HFFc6 (cell line): Measurements from ENCODE around the gene CCDC148. TPM values are rescaled to one million over a fixed set of nuclear protein-coding genes. Genes with fewer than 3 reads are reported as not detected.

Experiments
- DNase-seq: peaks from one replicate; pipeline ENCODE4 v3.0.0-alpha.2; 2018
- H3K27ac Mint-ChIP-seq: 2 replicates; pipeline ENCODE4 v1.8.0; 2020; ENCODE audit warnings: mild to moderate bottlenecking, mixed read lengths
- H3K27me3 Mint-ChIP-seq: 2 replicates; pipeline ENCODE4 v1.8.0; 2021; ENCODE audit warnings: mild to moderate bottlenecking, moderate library complexity, mixed read lengths; ENCODE audit not compliant: insufficient read depth
- H3K36me3 Mint-ChIP-seq: 2 replicates; pipeline ENCODE4 v1.8.0; 2021; ENCODE audit warnings: low read depth, mixed read lengths
- H3K4me1 Mint-ChIP-seq: 2 replicates; pipeline ENCODE4 v1.8.0; 2020; ENCODE audit warnings: low read depth, mixed read lengths
- H3K4me3 Mint-ChIP-seq: 2 replicates; pipeline ENCODE4 v1.8.0; 2020; ENCODE audit warnings: mild to moderate bottlenecking, moderate library complexity, mixed read lengths
- H3K9me3 Mint-ChIP-seq: 2 replicates; pipeline ENCODE4 v1.8.0; 2020; ENCODE audit warnings: mild to moderate bottlenecking, mixed read lengths
- total RNA-seq, 6 experiments: library from RNA; stranded (reverse); fragmentation: NEBNext Ultra II Directional; extraction: Animal tissue kit (Norgen Biotek cat#: 25700); gene quantifications; 2 replicates in 1 of 6; 3 replicates in 5 of 6; pipeline ENCODE4 v1.2.3, GENCODE V29; 2021
- TF ChIP-seq, protein P1 (sequence below): fragments of 200-600 bp; sonication (generic); IDR thresholded peaks from 2 replicates; pipeline ENCODE4 v1.5.0; 2021; ENCODE audit warnings: antibody characterized with exemption, mild to moderate bottlenecking

CCDC148 gene
- total RNA-seq, 6 experiments from 2014 or later = 0.66 to 1.3 (median 0.84) TPM

- DNase-seq = no peak
- no peaks in the 10 kb centered on the region for H3K27me3 Mint-ChIP-seq
These were observed 159.4 kb downstream of the CCDC148 start for GRCh38 chr2:158297120-158297519.

GRCh38 chr2:158293722-158294121 is 162.8 kb downstream of the CCDC148 start:
- Mint-ChIP-seq H3K27ac (no peak overlapping the region), H3K4me3 (no peak overlapping the region), H3K4me1 (peaks cover 10% of the 10 kb centered on the region; the same call in 1 of the 2 replicates), H3K27me3 (peaks cover 1% of the 10 kb centered on the region; the same call in 1 of the 2 replicates), H3K9me3 (no peaks in the 10 kb centered on the region), H3K36me3 (no peaks in the 10 kb centered on the region)
- DNase-seq = no peak
- TF ChIP-seq, protein P1, sequence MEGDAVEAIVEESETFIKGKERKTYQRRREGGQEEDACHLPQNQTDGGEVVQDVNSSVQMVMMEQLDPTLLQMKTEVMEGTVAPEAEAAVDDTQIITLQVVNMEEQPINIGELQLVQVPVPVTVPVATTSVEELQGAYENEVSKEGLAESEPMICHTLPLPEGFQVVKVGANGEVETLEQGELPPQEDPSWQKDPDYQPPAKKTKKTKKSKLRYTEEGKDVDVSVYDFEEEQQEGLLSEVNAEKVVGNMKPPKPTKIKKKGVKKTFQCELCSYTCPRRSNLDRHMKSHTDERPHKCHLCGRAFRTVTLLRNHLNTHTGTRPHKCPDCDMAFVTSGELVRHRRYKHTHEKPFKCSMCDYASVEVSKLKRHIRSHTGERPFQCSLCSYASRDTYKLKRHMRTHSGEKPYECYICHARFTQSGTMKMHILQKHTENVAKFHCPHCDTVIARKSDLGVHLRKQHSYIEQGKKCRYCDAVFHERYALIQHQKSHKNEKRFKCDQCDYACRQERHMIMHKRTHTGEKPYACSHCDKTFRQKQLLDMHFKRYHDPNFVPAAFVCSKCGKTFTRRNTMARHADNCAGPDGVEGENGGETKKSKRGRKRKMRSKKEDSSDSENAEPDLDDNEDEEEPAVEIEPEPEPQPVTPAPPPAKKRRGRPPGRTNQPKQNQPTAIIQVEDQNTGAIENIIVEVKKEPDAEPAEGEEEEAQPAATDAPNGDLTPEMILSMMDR = no peak

More at GRCh38 chr2:158297120-158297519, 159.4 kb downstream of the CCDC148 start:
- Mint-ChIP-seq H3K9me3 (no peaks in the 10 kb centered on the region), H3K4me3 (no peak overlapping the region), H3K36me3 (no peaks in the 10 kb centered on the region), H3K27ac (no peak overlapping the region), H3K4me1 (peaks cover 10% of the 10 kb centered on the region; the same call in 1 of the 2 replicates)
- TF ChIP-seq, protein P1 = no peak

- TF ChIP-seq, protein P1 = no peak
- H3K36me3 Mint-ChIP-seq = no peaks in the 10 kb centered on the region
- no peaks in the 10 kb centered on the region for H3K9me3 Mint-ChIP-seq
- no peak overlapping the region for H3K4me3 Mint-ChIP-seq
- no peaks in the 10 kb centered on the region; the same call in 1 of the 2 replicates for H3K4me1 Mint-ChIP-seq
- H3K27me3 Mint-ChIP-seq = peaks cover 4% of the 10 kb centered on the region; the same call in 1 of the 2 replicates
- no peak overlapping the region for H3K27ac Mint-ChIP-seq
- DNase-seq = no peak
These were observed 164.9 kb downstream of the CCDC148 start for GRCh38 chr2:158291544-158292180.

DNA sequence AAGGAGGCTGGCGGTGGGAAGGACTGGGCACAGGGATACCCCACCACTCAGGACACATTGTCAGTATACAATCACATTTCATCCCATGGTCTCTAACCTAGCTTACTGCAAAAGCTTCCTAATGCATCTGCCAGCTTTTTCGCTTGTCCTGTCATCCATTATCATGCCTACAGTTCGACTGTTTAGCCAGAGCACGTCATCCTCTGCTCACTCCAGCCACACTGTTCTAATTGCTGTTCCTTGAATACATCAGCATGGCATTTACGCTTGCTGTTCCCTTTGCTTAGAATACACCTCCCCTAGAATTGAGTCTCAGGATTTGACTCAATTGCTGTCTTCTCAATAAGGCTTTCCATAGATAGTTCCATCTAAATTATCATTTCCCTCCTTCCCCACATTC is 166.3 kb downstream of the CCDC148 start:
- Mint-ChIP-seq H3K4me3 (no peak overlapping the region), H3K27me3 (peaks cover 4% of the 10 kb centered on the region; the same call in 1 of the 2 replicates), H3K27ac (no peak overlapping the region), H3K4me1 (no peaks in the 10 kb centered on the region; the same call in 1 of the 2 replicates), H3K36me3 (no peaks in the 10 kb centered on the region), H3K9me3 (no peaks in the 10 kb centered on the region)
- DNase-seq = no peak
- TF ChIP-seq, protein P1 = no peak

GRCh38 chr2:158276619-158277471 is 179.7 kb downstream of the CCDC148 start:
- TF ChIP-seq, protein P1 = no peak
- no peak for DNase-seq
- Mint-ChIP-seq H3K4me3 (no peak overlapping the region), H3K27me3 (peaks cover 2% of the 10 kb centered on the region), H3K4me1 (no peaks in the 10 kb centered on the region), H3K27ac (no peak overlapping the region), H3K9me3 (no peaks in the 10 kb centered on the region), H3K36me3 (no peaks in the 10 kb centered on the region)
